GM08714 (cell line): ENCODE results near the gene TEKT5.

ENCODE experiments used
- H3K4me3 ChIP-seq: fragments of 200-500 bp; sonication (Bioruptor generic); 2 replicates; pipeline ENCODE4 v1.5.1; 2014; ENCODE audit warnings: mild to moderate bottlenecking, low read length, inconsistent platforms
- ZNF274 ChIP-seq: IDR thresholded peaks from 2 replicates; pipeline ENCODE4 v1.6.1; 2012; ENCODE audit warnings: mild to moderate bottlenecking, low read depth, low read length

Gene TEKT5

GRCh38 chr16:10580883-10581247 lies 113.9 kb downstream of the TEKT5 start:
- no peak for TF ChIP-seq ZNF274
- no peak overlapping the region; the same call in 1 of the 2 replicates for H3K4me3 ChIP-seq

DNA sequence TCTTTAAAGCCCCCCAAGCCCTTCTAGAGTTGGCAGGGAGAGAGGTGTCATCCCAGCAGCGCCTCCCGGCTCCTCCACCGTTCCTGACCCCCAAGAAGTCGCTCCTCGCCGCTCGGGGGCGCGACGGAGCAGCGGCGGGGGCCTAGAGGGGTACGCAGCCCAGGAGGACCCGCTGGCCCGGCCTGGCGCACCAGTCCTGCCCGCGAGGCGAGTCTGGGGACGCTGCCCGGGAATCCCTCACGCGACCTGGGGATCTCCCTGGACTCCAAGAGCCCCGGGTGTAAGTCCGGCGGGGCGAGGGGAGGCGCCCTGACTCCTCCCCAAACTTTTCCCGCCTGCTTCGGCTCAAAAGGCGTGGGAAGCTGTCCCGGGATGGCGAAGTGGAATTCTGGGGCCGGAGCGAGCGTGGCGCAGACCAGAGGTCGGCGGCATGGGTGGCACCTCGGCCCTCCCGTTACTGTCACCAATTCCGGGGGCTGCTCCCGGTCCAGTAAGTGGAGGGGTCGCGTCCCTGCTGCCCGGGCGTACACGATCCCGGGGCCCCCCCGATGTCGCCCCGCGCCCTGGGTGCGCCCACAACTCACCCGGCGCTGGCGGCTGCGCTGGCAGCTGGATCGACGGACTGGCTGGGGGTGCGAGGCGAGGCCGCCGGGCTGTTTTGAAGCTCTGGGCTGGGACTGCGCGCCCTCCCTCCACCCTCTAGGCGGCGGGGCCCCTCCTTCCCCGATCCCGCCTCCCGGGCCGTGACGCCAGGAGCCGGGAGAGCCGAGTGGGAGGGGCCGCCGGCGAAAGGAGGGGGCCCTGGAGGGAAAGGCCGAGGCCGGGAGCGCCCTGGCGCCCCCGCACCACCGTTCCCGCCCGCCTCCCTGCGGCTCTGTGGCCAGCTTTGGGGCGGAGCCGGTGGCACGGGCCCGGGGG lies 114.5 kb downstream of the TEKT5 start, which contains the start of gene EMP2:
Gene EMP2, minus strand, starts transcription at position 634 of the 918 bp plus-strand sequence. CDS start 32,981 bp downstream, outside the sequence.
- peak within 1 kb of the TSS; percentile 22 for H3K4me3 ChIP-seq
- no peak for TF ChIP-seq ZNF274

GRCh38 chr16:10579575-10579964 lies 115.2 kb downstream of the TEKT5 start:
- TF ChIP-seq ZNF274 = no peak
- no peak overlapping the region for H3K4me3 ChIP-seq

DNA sequence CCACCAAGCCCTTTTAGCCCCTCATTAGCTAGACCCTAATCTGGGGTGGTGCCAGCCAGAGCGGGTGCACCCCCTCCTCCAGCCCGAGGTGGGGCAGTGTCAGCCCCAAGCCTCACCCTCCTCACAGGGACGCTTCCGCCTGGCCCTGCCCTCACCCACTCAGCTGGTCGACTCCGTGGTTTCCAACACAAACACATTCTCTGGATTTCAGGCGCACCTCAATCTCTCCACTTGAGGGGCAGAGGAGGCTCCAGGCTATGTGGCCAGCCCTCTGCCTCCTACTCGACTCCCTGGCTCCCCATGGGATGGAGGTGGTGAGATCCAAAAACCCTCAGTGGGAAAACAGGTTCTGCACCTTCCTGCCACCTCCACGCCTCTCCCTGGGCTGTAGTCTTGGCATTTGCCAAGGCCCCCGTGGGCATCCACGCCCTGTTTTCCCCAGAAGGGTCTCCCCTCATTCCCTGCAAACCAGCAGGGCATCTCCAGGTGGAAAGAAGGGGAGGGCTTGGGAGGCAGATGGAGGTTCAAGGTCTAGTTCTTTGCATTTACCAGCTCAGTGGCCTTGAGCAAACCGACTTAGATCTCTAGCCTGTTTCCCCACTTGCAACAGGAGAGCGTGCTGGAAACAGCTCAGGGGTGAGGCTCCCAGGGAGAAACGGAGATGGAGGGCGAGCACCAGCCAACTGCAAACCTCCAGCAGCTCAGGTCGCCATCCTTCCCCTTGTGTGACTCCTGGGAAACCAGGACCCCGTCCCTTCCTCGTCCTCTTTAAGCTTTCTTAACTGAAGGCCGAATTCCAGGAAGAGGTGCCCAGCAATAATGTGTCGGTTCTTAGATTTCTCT lies 116.0 kb downstream of the TEKT5 start:
- no peak for TF ChIP-seq ZNF274
- H3K4me3 ChIP-seq = no peak overlapping the region
